ENCODE data around the gene HAL. TPM values are rescaled to one million over a fixed set of nuclear protein-coding genes. Genes with fewer than 3 reads are reported as not detected.

HAL gene
- polyA plus RNA-seq, 1 donor (not counting 4 experiments of a cell fraction or from before 2014, with no cell fraction given) = 0.51 TPM

- no peaks in the 10 kb centered on the region for H3K36me3 ChIP-seq (ENCODE audit: control insufficient read depth in 2 of 2, extremely low read depth in 1 of 2, insufficient read depth in 2 of 2, low read length in 2 of 2)
- no peaks in the 10 kb centered on the region for H3K27me3 ChIP-seq (ENCODE audit: control insufficient read depth, extremely low read depth, insufficient read depth, low read length)
- H3K79me2 ChIP-seq (ENCODE audit: control insufficient read depth, insufficient read depth, low read length) = no peaks in the 10 kb centered on the region
- no peak for FAIRE-seq
- H3K9me1 ChIP-seq (ENCODE audit: control insufficient read depth, extremely low read depth, insufficient read depth, low read length) = no peaks in the 10 kb centered on the region
- no peak overlapping the region for H2AFZ ChIP-seq (ENCODE audit: control insufficient read depth, low read length)
- no peak overlapping the region for H3K4me2 ChIP-seq (ENCODE audit: control insufficient read depth, extremely low read depth, insufficient read depth, low read depth, low read length)
- dilution Hi-C loops (cut with MboI; ENCODE audit: extremely low pct_ligation_motif_present, low sequenced_read_pairs) = no loop called here
- H3K4me3 ChIP-seq (ENCODE audit: control insufficient read depth in 2 of 3, extremely low read depth in 1 of 3, insufficient read depth in 2 of 3, low read depth in 1 of 3, low read length in 3 of 3) = no peak overlapping the region
- no peaks in the 10 kb centered on the region for H4K20me1 ChIP-seq (ENCODE audit: control insufficient read depth, extremely low read depth, insufficient read depth, low read length)
- H3K4me1 ChIP-seq (ENCODE audit: control insufficient read depth, extremely low read depth, insufficient read depth, low read length) = peaks cover 41% of the 10 kb centered on the region
- H3K9ac ChIP-seq (ENCODE audit: control insufficient read depth, extremely low read depth, insufficient read depth, low read length) = no peak overlapping the region
- no peaks in the 10 kb centered on the region for H3K9me3 ChIP-seq (ENCODE audit: control insufficient read depth, low read depth, low read length)
- H3K27ac ChIP-seq (ENCODE audit: control insufficient read depth, insufficient read depth, low read length) = no peak overlapping the region
- TF ChIP-seq CTCF (optimal IDR thresholded peaks at IDR 0.05 in 1 of 3, IDR thresholded peaks at IDR 0.05 in 1 of 3, conservative IDR thresholded peaks at IDR 0.05 in 1 of 3; ENCODE audit: extremely low read depth in 1 of 3, insufficient read depth in 2 of 3, low read length in 3 of 3) = no peak
- TF ChIP-seq EZH2 (IDR thresholded peaks at IDR 0.05; ENCODE audit: low read length) = no peak
- no peak for DNase-seq (ENCODE audit: low read depth, low spot score)
These were observed 48.8 kb upstream of the HAL start for GRCh38 chr12:96044943-96045290.

GRCh38 chr12:96044017-96044942, 48.1 kb upstream of the HAL start:
- TF ChIP-seq EZH2 (IDR thresholded peaks at IDR 0.05; ENCODE audit: low read length) (no peak), CTCF (optimal IDR thresholded peaks at IDR 0.05 in 1 of 3, IDR thresholded peaks at IDR 0.05 in 1 of 3, conservative IDR thresholded peaks at IDR 0.05 in 1 of 3; ENCODE audit: extremely low read depth in 1 of 3, insufficient read depth in 2 of 3, low read length in 3 of 3) (no peak)
- no peak for FAIRE-seq
- Histone ChIP-seq H3K27me3 (ENCODE audit: control insufficient read depth, extremely low read depth, insufficient read depth, low read length) (no peaks in the 10 kb centered on the region), H3K27ac (ENCODE audit: control insufficient read depth, insufficient read depth, low read length) (no peak overlapping the region), H3K9me1 (ENCODE audit: control insufficient read depth, extremely low read depth, insufficient read depth, low read length) (no peaks in the 10 kb centered on the region), H3K4me1 (ENCODE audit: control insufficient read depth, extremely low read depth, insufficient read depth, low read length) (peaks cover 38% of the 10 kb centered on the region), H3K9me3 (ENCODE audit: control insufficient read depth, low read depth, low read length) (no peaks in the 10 kb centered on the region), H3K4me2 (ENCODE audit: control insufficient read depth, extremely low read depth, insufficient read depth, low read depth, low read length) (peak overlapping the region; percentile 43), H3K9ac (ENCODE audit: control insufficient read depth, extremely low read depth, insufficient read depth, low read length) (no peak overlapping the region), H3K36me3 (ENCODE audit: control insufficient read depth in 2 of 2, extremely low read depth in 1 of 2, insufficient read depth in 2 of 2, low read length in 2 of 2) (no peaks in the 10 kb centered on the region), H3K79me2 (ENCODE audit: control insufficient read depth, insufficient read depth, low read length) (no peaks in the 10 kb centered on the region), H2AFZ (ENCODE audit: control insufficient read depth, low read length) (no peak overlapping the region), H3K4me3 (ENCODE audit: control insufficient read depth in 2 of 3, extremely low read depth in 1 of 3, insufficient read depth in 2 of 3, low read depth in 1 of 3, low read length in 3 of 3) (no peak overlapping the region), H4K20me1 (ENCODE audit: control insufficient read depth, extremely low read depth, insufficient read depth, low read length) (no peaks in the 10 kb centered on the region)
- DNase-seq (ENCODE audit: low read depth, low spot score) = no peak
- dilution Hi-C loops (cut with MboI; ENCODE audit: extremely low pct_ligation_motif_present, low sequenced_read_pairs) = no loop called here
